GM20000 (cell line): ENCODE data around the gene NEXMIF.
"Not testable (repeated sequence)": the region's sequence is repeated elsewhere in the genome, so short reads cannot be mapped to it uniquely, and the experiment has no call there.

Experiments used
- DNase-seq: peaks from one replicate; pipeline ENCODE4 v3.0.0; 2012; ENCODE audit warnings: low spot score
- TF ChIP-seq, protein P1 (sequence below): IDR thresholded peaks from 2 replicates; pipeline ENCODE4 v1.5.1; 2012; ENCODE audit warnings: mild to moderate bottlenecking, control low read depth; ENCODE audit errors: extremely low read depth, missing control alignments

Gene NEXMIF

DNA sequence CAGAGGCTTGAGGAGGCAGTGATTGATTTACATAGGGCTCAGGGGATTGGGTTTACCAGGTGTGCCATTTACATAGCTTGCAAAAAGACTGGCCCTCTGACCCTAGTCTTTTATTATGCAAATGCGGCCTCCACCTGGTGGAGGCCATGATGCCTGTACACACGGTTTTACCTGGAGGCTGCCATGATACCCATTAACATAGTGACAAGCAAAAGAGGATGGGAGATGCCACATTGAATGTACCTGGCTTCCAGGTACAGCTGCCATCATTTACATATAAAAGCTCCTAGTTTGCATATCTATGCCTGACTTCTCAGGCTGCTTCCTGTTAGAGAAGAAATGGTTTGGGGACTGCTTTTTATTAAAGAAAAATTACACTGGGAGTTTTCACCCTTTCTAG lies 72.0 kb downstream of the NEXMIF start:
- TF ChIP-seq, protein P1, sequence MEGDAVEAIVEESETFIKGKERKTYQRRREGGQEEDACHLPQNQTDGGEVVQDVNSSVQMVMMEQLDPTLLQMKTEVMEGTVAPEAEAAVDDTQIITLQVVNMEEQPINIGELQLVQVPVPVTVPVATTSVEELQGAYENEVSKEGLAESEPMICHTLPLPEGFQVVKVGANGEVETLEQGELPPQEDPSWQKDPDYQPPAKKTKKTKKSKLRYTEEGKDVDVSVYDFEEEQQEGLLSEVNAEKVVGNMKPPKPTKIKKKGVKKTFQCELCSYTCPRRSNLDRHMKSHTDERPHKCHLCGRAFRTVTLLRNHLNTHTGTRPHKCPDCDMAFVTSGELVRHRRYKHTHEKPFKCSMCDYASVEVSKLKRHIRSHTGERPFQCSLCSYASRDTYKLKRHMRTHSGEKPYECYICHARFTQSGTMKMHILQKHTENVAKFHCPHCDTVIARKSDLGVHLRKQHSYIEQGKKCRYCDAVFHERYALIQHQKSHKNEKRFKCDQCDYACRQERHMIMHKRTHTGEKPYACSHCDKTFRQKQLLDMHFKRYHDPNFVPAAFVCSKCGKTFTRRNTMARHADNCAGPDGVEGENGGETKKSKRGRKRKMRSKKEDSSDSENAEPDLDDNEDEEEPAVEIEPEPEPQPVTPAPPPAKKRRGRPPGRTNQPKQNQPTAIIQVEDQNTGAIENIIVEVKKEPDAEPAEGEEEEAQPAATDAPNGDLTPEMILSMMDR = no peak
- DNase-seq = no peak

- TF ChIP-seq, protein P1 = no peak
- no peak for DNase-seq
These were observed 89.7 kb downstream of the NEXMIF start for GRCh38 chrX:74835566-74835965.

GRCh38 chrX:74819797-74820196 lies 105.5 kb downstream of the NEXMIF start:
- DNase-seq = not testable (repeated sequence)

- TF ChIP-seq, protein P1 = no peak
- DNase-seq = no peak
These were observed 110.6 kb downstream of the NEXMIF start for GRCh38 chrX:74814681-74815080.

DNA sequence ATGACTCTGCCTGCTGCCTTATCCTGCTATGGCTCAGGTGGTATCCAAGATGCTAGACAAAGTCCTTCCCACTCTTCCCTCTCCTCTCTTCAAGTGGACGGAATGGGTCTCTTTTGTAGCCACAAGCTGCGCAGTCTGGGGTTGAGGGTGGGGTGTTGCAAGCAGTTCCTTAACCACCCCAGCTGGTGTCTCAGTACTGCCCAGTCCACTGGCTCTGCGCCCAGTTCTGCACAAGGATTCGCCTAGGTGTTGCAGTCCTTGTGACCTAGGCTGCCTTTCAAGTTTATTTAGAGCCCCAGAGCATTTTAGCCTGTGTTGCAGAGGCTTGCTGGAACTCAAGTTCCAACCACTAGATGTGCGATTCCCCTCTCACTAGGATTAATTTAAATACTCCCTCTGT lies 120.7 kb downstream of the NEXMIF start:
- TF ChIP-seq, protein P1 = no peak
- no peak for DNase-seq

DNA sequence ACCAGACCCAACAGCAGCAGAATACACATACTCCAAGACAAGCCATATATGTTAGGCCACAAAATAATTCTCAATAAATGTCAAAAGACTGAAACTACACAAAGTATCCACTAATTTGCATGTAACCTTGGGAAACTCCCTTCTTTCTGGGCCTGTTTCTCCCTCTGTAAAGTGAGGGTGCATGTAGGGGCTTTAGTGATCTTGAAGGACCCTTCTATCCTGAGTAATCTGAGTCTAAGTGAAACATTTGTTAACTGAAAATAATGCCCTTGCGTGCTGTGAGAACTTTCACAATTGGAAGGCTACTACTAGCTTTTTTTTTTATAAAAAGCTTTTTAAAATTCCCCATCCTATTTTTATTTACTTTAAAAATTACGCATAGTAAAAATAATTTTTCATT lies 125.2 kb downstream of the NEXMIF start:
- TF ChIP-seq, protein P1 = no peak
- DNase-seq = peak; percentile 2

DNA sequence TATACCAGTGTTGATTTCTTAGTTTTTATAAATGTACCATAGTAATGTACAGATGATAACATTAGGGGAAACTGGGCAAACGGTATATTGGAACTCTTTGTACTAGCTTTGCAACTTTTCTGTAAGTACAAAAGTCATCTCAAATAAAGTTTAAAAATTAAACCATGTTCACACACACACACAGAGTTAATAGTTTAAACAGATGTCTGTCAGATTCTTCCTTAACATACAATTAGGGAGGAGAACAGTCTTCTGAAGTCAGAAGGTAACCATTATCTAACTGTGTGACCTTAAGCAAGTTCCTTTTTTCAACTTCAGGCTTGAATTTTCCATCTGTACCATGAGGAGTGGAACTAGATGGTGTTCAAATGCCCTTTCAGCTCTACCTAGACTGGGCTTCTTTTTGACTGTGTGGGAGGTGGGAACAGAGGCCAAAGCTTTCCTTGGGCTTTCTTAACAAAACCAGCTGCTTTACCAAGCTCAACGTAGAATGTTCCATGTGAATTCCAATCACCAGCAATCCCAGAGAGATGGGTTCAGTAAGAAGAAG lies 127.8 kb downstream of the NEXMIF start:
- TF ChIP-seq, protein P1 = no peak
- DNase-seq = no peak

GRCh38 chrX:74788545-74789086 lies 136.6 kb downstream of the NEXMIF start:
- no peak for DNase-seq

More at GRCh38 chrX:74788545-74789086, 136.6 kb downstream of the NEXMIF start:
- TF ChIP-seq, protein P1 = no peak
